NB4 (cell line): Measurements from ENCODE around the gene TPM1.
A peak's percentile ranks its signal among the peaks of the same experiment; 100 is the strongest.

Experiments used
- DNase-seq: peaks from one replicate; pipeline ENCODE4 v3.0.0; 2010; ENCODE audit warnings: low read depth
- H3K4me3 ChIP-seq: one replicate; pipeline ENCODE4 v1.5.1; 2011; ENCODE audit warnings: mild to moderate bottlenecking, low read depth, low read length, moderate library complexity
- CTCF ChIP-seq: IDR thresholded peaks from one replicate; pipeline ENCODE4 v1.5.1; 2012; ENCODE audit warnings: low read depth, low read length
- MAX ChIP-seq: IDR thresholded peaks from 2 replicates; pipeline ENCODE4 v1.6.1; 2011; ENCODE audit warnings: low read depth, low read length
- MYC ChIP-seq: IDR thresholded peaks from 2 replicates; pipeline ENCODE4 v1.6.1; 2011; ENCODE audit warnings: low read depth, low read length
- POLR2A ChIP-seq: IDR thresholded peaks from 2 replicates; pipeline ENCODE4 v1.6.1; 2011; ENCODE audit warnings: mild to moderate bottlenecking; ENCODE audit not compliant: insufficient read length; ENCODE audit errors: extremely low read depth

TPM1 gene

GRCh38 chr15:63072809-63073277, 30.3 kb downstream of the TPM1 start:
- TF ChIP-seq MAX (no peak), CTCF (no peak), MYC (no peak), POLR2A (no peak)
- no peak overlapping the region for H3K4me3 ChIP-seq
- no peak for DNase-seq

- TF ChIP-seq MAX: no peak
- no peak for TF ChIP-seq MYC
- no peak for TF ChIP-seq POLR2A
- no peak for TF ChIP-seq CTCF
- DNase-seq: no peak
- no peak overlapping the region for H3K4me3 ChIP-seq
Observed at GRCh38 chr15:63073497-63074172, 31.1 kb downstream of the TPM1 start.

GRCh38 chr15:63075015-63075983, 32.8 kb downstream of the TPM1 start:
- H3K4me3 ChIP-seq: no peak overlapping the region
- TF ChIP-seq MYC (no peak), MAX (no peak), POLR2A (no peak), CTCF (no peak)
- no peak for DNase-seq

- no peak overlapping the region for H3K4me3 ChIP-seq
- TF ChIP-seq CTCF (no peak), POLR2A (no peak), MYC (no peak), MAX (no peak)
- DNase-seq: peak; percentile 79
Observed at GRCh38 chr15:63075984-63076713, 33.6 kb downstream of the TPM1 start.

GRCh38 chr15:63076714-63077046, 34.1 kb downstream of the TPM1 start:
- no peak for TF ChIP-seq CTCF
- TF ChIP-seq POLR2A: no peak
- no peak for TF ChIP-seq MYC
- TF ChIP-seq MAX: no peak
- H3K4me3 ChIP-seq: no peak overlapping the region
- DNase-seq: no peak
